Tibial artery (tissue), 4 donors: ENCODE data around the gene HDAC4.

ENCODE experiments used
- DNase-seq, 2 donors: peaks; one replicate each; pipeline ENCODE4 v3.0.0-alpha.2; 2019
- H3K27ac ChIP-seq, 2 donors: fragments of 200-600 bp; sonication (generic) in 1 of 2; 1 replicate in 1 of 2; 2 replicates in 1 of 2; pipeline ENCODE4 v1.5.1; 2018 to 2019; ENCODE audit warnings: mild to moderate bottlenecking in 1 of 2
- H3K27me3 ChIP-seq, 2 donors: fragments of 200-600 bp; sonication (generic) in 1 of 2; one replicate each; pipeline versions ENCODE4 v1.5.1 to v1.6.0; 2016 to 2019
- H3K36me3 ChIP-seq, 3 donors: fragments of 200-600 bp; sonication (generic) in 2 of 3; one replicate each; pipeline ENCODE4 v1.5.1; 2016 to 2019; ENCODE audit warnings: mild to moderate bottlenecking in 2 of 3
- H3K4me1 ChIP-seq, 4 donors: fragments of 200-600 bp; sonication (generic) in 2 of 4; 1 replicate in 3 of 4; 2 replicates in 1 of 4; pipeline ENCODE4 v1.5.1; 2016 to 2019
- H3K4me3 ChIP-seq, 2 donors: fragments of 200-600 bp; sonication (generic) in 1 of 2; 1 replicate in 1 of 2; 2 replicates in 1 of 2; pipeline ENCODE4 v1.5.1; 2018 to 2019; ENCODE audit warnings: mild to moderate bottlenecking in 2 of 2
- H3K9me3 ChIP-seq, 3 donors: fragments of 200-600 bp; sonication (generic) in 1 of 3; one replicate each; pipeline ENCODE4 v1.5.1; 2016 to 2019
- CTCF ChIP-seq, 2 experiments: fragments of 200-600 bp in 1 of 2; fragments of 450-650 bp in 1 of 2; IDR thresholded peaks; one replicate each; pipeline ENCODE4 v1.5.1; 2017 to 2019; ENCODE audit warnings: antibody characterized with exemption in 2 of 2, mild to moderate bottlenecking in 1 of 2, moderate library complexity in 1 of 2
- intact Hi-C: fragments of 100-400 bp; cut with DNase I; formaldehyde crosslinking; loops from one replicate; pipeline ENCODE4 v1.15.0; 2023; ENCODE audit warnings: low total_unique reads

HDAC4 gene

GRCh38 chr2:239432174-239432573, 31.4 kb upstream of the HDAC4 start:
- Histone ChIP-seq H3K27ac (no peak overlapping the region), H3K36me3 (no peaks in the 10 kb centered on the region), H3K27me3 (peaks cover 0 to 6% of the 10 kb centered on the region in 2 donors), H3K9me3 (peaks cover 0 to 3% (median 0%) of the 10 kb centered on the region in 3 donors), H3K4me3 (no peak overlapping the region), H3K4me1 (no peaks in the 10 kb centered on the region)
- no peak for TF ChIP-seq CTCF (IDR thresholded peaks at IDR 0.05)
- intact Hi-C loops = no loop called here
- no peak for DNase-seq

GRCh38 chr2:239431536-239431935, 30.7 kb upstream of the HDAC4 start:
- H3K27me3 ChIP-seq = peaks cover 0 to 5% of the 10 kb centered on the region in 2 donors
- intact Hi-C loops = no loop called here

GRCh38 chr2:239429473-239430350, 28.9 kb upstream of the HDAC4 start:
- H3K4me1 ChIP-seq = no peaks in the 10 kb centered on the region
- no peak for TF ChIP-seq CTCF (IDR thresholded peaks at IDR 0.05)
- H3K36me3 ChIP-seq = no peaks in the 10 kb centered on the region
- no peaks in the 10 kb centered on the region for H3K27me3 ChIP-seq
- DNase-seq = no peak
- H3K27ac ChIP-seq = no peak overlapping the region
- intact Hi-C loops = no loop called here
- peaks cover 0 to 3% (median 0%) of the 10 kb centered on the region in 3 donors for H3K9me3 ChIP-seq
- H3K4me3 ChIP-seq = no peak overlapping the region

More at GRCh38 chr2:239431536-239431935, 30.7 kb upstream of the HDAC4 start:
- Histone ChIP-seq H3K9me3 (peaks cover 0 to 3% (median 0%) of the 10 kb centered on the region in 3 donors), H3K4me1 (no peaks in the 10 kb centered on the region), H3K27ac (no peak overlapping the region), H3K36me3 (no peaks in the 10 kb centered on the region), H3K4me3 (no peak overlapping the region)
- no peak for DNase-seq
- TF ChIP-seq CTCF (IDR thresholded peaks at IDR 0.05) = no peak

- Histone ChIP-seq H3K9me3 (no peaks in the 10 kb centered on the region), H3K27ac (no peak overlapping the region), H3K4me3 (no peak overlapping the region), H3K36me3 (no peaks in the 10 kb centered on the region), H3K4me1 (no peaks in the 10 kb centered on the region), H3K27me3 (peaks cover 0 to 23% of the 10 kb centered on the region in 2 donors)
- intact Hi-C loops = no loop called here
- TF ChIP-seq CTCF (IDR thresholded peaks at IDR 0.05) = no peak
- DNase-seq = no peak
These were observed 24.8 kb upstream of the HDAC4 start for GRCh38 chr2:239425631-239426030.

- intact Hi-C loops = no loop called here
- no peaks in the 10 kb centered on the region for H3K4me1 ChIP-seq
These were observed 23.7 kb upstream of the HDAC4 start for GRCh38 chr2:239424337-239425045.

More at GRCh38 chr2:239424337-239425045, 23.7 kb upstream of the HDAC4 start:
- no peaks in the 10 kb centered on the region for H3K36me3 ChIP-seq
- no peaks in the 10 kb centered on the region for H3K9me3 ChIP-seq
- no peak overlapping the region for H3K4me3 ChIP-seq
- H3K27me3 ChIP-seq = peaks cover 0 to 32% of the 10 kb centered on the region in 2 donors
- H3K27ac ChIP-seq = no peak overlapping the region
- no peak for TF ChIP-seq CTCF (IDR thresholded peaks at IDR 0.05)
- DNase-seq = no peak
